ENCODE data around the gene RCAN2. TPM values are rescaled to one million over a fixed set of nuclear protein-coding genes. Genes with fewer than 3 reads are reported as not detected.

RCAN2 gene
- total and polyA plus RNA-seq, 2 donors (not counting 3 experiments of a cell fraction or from before 2014, with no cell fraction given), result 0.07 to 0.33 TPM

Other genes with a start within 250 kb of the RCAN2 start
- gene CYP39A1, start 161.4 kb upstream of the RCAN2 start, total RNA-seq, result not detected in 2 replicates
- gene CYP39A1, start 161.4 kb upstream of the RCAN2 start, polyA plus RNA-seq, result not detected in 2 replicates
- gene SLC25A27, start 161.5 kb upstream of the RCAN2 start, total RNA-seq, result 3.4 and 4.0 TPM in 2 replicates
- 1.6 and 3.3 TPM in 2 replicates for gene SLC25A27, start 161.5 kb upstream of the RCAN2 start, polyA plus RNA-seq
- gene TDRD6, start 196.4 kb upstream of the RCAN2 start, total RNA-seq, result 0.05 TPM in 1 of 2 replicates, not detected in the other
- gene TDRD6, start 196.4 kb upstream of the RCAN2 start, polyA plus RNA-seq, result under 0.01 and 0.13 TPM in 2 replicates
- gene PLA2G7, start 243.9 kb upstream of the RCAN2 start, total RNA-seq, result not detected in 2 replicates
- not detected in 2 replicates for gene PLA2G7, start 243.9 kb upstream of the RCAN2 start, polyA plus RNA-seq